Mesenteric fat pad (tissue), 1 donor: ENCODE data around the gene COPA. TPM values are rescaled to one million over a fixed set of nuclear protein-coding genes. Genes with fewer than 3 reads are reported as not detected.

Experiments
- DNase-seq: peaks from one replicate; pipeline ENCODE4 v3.0.0-alpha.2; 2020; ENCODE audit warnings: low spot score
- total RNA-seq: library from RNA; stranded (reverse); fragmentation: NEBNext Ultra II Directional; extraction: Animal tissue kit (Norgen Biotek cat#: 25700); gene quantifications from one replicate; pipeline ENCODE4 v1.2.1, GENCODE V29; 2021
- donor health status: DM: yes; HTN: yes; CAD: no.

Gene COPA
- total RNA-seq, 1 donor from 2014 or later, result 228 TPM

DNA sequence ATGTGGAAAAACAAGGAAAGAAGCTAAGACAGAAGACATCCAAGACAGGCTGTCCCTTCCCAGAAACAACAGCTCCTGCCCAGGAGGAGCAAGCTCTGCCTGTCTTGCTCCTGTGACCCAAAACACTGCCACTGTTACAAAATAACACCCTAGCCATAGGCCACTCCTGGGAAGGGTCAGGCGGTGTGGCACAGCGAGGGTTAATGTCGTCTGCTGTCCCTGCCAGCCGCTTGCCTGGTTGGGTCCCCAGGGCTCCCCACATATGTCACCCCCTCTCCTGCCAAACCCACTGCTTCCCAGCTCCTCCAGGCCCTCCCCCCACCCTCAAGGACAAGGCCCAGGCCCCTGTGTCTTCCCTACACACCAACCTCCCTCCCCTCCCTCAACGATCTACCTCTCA lies 20.0 kb upstream of the COPA start:
- no peak for DNase-seq

DNA sequence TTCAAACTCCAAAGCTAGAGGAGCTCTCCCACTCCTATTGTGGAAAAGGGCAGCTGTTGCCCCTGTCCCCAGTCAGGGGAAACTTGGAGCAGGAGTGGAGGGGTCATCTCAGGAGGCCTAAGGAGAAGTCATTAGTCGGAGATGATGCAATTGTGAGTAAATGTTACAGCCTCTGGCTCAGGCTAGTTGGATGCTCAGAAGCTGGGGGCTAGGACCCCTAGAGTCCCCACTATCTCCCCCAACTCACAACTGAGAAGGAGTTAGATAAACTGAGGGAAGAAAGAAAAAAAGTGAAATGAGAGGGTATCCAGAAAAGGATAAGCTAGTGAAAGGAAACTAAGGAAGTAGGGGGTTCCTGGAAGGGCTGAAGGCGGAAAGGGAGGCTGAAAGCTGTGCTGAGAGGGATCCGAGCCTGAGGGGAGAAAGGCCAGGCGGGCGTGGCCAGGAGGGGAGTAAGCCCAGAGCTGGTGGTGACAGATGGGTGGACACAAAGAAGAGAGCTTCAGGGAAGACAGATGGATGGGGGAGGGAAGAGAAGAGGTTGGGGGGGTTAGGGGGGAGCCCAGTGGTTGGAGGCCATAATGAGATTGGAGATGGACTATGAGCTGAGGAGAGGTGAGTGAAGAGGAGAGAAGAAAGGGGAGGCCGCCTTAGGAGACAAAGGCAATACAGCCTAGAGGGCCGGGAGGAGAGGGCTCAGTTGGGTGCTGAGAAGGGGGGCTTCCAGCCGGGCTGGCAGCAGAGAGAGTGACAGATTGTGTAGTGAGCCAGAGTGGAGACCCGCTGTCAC lies 19.3 kb upstream of the COPA start:
- DNase-seq, result no peak

DNA sequence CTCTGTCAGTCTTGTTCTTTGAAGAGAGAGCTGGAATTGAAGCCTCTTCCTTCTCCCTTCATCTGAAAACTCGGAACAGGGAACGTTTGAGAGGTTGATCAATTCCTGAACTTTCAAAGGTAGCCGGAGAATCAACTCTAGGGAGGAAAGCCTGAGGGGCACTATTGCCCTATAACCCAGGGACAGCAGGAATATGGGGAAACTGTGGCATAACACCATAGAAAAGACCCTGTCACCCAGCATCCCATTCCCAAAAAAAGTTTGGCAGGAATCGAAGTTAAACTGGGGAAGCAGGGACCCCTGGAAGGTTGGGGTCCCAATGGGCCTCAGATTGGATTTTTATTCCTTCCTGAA lies 18.7 kb upstream of the COPA start:
- no peak for DNase-seq

DNA sequence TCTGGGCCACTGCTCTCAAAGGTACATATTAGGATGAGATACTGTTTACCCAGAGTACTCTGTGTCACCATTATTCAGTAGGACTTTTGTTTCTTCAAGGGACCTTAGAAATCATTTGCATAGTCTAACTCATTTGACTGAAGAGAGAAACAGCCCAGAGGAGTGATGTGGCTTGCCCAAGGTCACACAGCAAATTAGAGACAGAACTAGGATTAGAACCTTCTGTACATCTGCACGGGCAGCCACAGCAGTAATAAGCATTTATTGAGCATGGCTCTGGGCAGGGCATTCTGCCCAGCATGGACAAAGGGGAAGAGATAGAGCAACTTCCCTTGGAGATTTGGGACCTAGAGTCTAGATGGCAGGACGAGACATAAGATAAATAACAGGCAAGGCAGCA lies 18.1 kb upstream of the COPA start:
- DNase-seq, result no peak

DNA sequence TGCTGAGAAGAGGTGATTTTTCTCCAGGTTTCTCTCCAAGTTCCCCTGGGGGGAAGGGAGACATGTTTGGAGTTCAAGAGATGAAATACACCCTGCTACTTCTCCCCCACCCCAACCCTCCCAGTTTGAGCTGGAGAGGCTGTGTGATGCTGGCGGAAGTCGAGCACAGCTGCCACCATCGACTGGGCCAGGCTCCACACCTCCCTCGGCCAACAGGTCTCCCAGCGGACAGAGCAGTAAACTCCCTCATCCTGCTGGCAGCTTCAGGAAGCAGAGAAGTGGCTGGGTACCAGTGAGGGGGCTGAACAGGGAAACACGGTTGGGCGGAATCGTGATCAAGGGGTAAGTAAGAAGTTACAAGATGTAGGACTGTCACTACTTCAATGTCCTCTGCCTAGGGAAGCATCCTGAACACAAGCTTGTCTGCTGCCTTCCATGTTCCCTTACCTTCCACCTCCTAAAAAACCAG lies 17.2 kb upstream of the COPA start:
- no peak for DNase-seq

DNA sequence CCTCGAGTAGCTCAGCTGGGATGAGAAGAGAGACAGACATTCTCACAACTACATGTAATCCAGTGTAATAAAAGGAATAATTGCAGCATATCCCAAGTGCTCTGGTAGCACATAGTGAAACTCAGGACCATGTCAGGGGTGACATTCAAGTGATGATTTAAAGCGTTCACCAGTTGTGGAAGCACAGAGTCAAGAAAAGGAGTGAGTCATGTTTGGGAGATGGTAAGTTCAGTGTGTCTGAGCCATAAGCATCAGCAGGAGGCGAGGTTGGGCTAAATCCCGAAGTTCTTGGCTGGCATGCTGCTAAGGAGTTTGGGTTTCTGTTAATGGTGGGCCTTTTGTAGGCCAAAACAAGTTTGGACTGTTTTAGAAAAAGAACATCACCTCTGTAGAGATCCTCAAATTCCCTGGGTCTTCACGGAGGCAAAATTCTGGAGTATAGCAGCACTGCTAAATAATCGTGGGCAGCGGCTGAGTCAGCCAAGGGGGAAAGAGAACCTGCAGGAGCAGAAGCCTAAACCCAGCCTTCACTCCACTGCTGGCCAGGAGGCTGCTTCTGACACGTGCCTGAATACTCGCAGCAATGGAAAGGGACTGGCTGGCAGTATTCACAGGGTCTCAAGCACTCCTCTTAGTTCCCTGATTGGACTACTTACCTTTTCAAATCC lies 16.6 kb upstream of the COPA start:
- no peak for DNase-seq

DNA sequence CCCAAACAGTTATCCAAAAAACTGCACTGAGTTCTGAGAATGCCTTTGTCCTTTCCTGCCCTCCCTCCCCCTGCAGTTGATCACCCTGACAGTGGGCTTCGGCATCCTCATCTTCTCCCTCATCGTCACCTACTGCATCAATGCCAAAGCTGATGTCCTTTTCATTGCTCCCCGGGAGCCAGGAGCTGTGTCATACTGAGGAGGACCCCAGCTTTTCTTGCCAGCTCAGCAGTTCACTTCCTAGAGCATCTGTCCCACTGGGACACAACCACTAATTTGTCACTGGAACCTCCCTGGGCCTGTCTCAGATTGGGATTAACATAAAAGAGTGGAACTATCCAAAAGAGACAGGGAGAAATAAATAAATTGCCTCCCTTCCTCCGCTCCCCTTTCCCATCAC lies 15.0 kb upstream of the COPA start:
- DNase-seq, result no peak

DNA sequence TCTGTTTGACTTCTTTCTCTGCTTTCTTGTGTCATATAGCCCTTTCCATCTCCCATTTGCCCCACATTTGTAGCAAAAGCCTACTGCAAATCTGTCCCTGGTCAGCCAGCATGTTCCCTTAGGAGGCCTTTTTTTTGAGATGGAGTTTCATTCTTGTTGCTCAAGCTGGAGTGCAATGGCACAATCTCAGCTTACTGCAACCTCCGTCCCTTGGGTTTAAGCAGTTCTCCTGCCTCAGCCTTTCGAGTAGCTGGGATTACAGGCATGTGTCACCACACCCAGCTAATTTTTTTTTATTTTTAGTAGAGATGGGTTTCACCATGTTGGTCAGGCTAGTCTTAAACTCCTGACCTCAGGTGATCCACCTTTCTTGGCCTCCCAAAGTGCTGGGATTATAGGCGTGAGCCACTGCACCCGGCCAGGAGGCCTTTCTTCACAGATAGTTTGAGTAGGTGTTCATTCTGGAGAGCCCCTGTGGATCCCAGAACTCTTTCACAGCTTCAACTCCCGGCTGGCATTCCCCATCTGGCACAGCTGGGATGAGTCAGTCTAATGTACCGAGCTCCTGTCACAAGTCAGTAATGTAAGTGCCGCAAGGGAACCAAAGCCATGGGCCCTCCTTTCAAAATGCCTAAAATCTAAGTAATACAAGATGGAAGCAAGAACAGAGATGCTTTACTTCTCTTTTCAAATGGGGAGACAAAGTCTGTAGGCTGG lies 14.4 kb upstream of the COPA start:
- DNase-seq, result no peak

DNA sequence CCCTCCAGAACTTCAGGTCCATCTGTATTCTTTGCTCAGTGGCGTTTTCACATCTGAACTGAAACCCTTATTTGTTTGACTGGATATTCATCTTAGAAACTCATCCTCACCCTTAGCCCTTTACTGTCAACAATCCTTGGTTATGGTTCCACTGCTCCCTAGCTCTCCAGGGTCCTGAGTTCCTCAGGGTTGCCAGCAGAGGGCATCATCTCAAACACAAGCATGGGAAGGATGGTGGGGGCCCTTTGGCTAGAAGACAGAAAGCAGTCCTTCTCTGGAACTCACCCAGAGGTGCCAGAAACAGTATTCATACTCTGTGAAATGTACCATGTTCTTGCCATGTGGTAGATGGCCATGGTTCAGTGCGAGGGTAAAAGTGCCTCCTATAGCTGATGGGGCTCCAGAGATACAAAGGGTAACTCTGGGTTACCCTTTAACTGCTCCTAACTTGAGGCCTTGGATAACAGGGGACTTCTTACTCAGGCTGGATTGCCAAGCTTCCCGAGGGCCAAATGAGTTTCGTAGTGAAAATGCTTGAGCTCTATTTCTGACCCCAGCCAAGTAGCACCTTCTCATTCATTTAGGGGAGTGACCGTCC lies 11.4 kb upstream of the COPA start:
- DNase-seq, result no peak

DNA sequence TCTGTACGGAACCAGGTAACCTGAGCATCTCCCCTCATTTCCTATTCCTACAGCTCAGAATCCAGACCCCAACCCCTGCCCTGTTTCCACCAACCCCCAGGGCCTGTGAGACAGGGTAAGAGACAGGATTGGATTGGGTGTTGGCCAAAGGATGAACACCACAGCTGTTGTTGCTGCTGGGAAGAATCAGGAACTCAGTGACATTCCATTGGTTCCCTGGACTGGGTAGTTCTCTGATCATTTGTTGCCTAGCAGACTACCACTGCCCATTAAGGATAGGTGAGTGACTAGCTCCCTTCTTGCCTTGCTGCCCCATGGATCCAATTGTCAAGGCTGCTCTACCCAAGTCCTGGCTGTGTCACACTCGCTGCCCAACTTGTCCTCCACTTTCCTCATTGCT lies 10.2 kb upstream of the COPA start:
- DNase-seq, result no peak

DNA sequence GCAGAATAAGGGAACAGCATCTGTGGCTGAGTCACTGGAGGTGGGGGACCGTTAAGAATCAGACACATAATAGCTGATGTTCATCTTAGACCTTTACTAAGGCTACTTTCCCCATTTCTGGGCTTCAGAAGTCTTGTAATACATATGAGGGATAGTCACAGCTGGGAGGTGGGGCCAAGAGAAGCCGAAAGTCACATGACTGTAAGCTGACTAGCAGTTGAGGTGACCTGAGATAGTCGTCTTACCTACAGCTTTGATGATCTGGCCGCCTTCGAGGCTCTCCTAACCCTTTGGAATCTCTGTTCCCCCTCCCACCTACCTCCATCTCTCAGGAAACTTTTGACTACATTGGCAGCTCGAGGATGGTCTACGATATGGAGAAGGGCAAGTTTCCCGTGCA lies 9.5 kb upstream of the COPA start:
- no peak for DNase-seq

DNA sequence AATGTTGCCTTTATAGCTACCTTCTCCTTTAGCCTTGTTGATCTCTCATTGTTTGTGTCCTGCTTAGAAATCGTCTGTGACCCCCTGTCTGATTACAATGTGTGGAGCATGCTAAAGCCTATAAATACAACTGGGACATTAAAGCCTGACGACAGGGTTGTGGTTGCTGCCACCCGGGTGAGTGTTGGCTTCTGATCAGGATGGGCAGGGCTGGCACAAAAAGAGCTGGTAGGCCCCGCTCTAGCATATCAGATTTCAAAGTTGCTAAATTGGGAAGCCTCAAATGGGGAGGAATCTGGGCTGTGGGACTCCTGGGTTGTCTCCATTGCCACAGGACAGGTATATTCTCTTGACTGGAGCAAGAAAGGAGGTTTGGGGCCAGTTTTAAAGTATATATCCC lies 8.6 kb upstream of the COPA start:
- no peak for DNase-seq

DNA sequence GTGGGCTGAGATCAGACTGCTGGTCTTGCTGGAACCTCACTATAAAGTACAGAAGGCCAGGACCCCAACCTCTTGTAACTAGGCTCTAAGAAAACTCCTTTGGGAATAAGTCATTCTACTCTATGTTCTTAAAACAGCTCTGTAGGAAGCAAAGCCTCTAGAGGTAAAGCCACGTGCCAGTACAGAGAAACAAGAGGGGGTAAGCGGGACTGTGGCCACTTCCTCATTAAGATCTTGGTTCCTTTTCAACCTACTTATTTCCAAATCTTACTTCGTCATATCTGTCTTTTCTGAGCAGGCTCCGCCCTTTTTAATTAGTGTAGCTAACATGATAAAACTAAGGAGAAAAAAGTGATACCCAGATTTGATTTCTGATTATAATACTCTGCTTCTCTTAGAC lies 3.9 kb upstream of the COPA start:
- no peak for DNase-seq

DNA sequence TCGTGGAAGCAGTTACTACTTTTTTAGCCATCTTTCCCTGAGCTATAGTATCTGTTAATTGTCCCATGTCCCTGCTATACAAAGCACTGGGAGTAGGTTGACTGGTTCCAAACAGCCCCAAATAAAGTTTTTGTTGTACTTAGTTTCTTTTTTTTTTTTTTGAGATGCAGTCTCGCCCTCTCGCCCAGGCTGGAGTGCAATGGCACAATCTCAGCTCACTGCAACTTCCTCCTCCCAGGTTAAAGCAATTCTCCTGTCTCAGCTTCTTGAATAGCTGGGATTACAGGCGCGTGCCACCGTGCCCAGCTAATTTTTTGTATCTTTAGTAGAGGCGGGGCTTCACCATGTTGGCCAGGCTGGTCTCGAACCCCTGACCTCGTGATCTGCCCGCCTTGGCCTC lies 3.4 kb upstream of the COPA start:
- no peak for DNase-seq

DNA sequence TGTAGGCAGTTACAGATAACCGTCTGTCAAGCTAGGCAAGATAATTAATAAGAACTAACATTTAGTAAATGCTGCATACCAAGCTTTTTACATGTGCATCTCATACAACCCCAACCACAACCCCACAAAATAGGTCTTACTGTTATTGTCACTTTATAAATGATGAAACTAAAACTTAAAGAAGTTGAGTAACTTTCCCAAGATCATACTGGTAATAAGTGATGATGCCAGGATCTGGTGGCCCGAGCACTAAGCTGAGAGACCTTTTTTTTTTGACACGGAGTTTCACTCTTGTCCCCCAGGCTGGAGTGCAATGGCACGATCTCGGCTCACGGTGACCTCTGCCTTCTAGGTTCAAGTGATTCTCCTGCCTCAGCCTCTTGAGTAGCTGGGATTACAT lies 1.9 kb upstream of the COPA start:
- no peak for DNase-seq

DNA sequence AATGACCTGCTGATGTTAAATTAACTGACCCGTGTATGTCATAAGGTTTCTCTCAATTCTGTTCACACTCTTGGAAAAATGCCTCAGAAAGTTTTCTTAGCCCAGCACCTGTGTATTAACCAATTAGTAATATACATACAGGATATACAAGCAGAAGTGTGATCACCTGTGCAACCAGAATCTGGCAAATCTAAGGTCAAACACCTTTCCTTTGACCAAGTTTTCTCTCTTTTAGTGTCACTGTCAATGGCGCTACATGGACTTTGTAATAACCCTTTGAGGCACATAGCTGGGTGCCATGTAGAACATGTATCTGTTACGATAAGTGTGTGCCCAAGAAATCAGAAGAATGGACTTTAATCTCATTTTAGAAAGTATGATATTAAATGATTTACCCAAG lies 1.2 kb upstream of the COPA start:
- DNase-seq, result no peak

DNA sequence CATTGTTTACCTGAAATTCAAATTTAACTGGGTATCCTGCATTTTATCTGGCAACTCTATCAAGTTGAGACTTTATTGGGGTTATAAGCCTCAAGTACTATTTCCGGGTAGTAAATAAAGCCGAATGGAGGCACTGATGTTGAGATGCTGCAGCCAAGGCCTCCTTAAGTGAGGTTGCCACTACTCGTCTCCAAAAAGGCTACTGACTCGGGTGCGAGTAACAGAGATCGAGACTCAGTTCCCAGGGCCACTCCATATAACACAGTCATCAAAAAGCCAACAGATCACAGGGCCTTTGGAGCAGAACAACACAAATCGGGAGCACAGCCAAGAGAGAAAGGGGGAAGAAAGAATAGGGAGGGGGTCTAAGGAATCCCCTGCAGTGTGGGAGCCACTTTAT lies 524 bp downstream of the COPA start:
- DNase-seq, result no peak

DNA sequence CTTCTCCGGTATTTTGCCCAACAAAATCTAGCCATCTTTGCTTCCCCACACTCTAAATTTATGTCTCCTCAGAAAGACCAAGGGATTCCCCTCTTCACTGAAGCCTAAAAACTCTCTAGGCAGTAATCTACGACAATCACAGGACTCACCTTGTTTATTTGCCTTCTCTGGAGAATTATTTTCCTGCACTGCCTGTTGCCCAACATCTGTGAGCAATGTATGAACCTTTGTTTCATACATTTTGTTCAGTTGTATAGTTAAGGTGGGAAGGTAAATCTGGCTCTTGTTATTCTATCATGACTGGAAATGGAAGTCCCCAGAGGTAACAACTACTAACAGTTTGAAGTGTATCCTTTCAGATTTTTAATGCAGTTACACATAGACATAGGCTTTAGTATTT lies 2.2 kb downstream of the COPA start:
- no peak for DNase-seq

DNA sequence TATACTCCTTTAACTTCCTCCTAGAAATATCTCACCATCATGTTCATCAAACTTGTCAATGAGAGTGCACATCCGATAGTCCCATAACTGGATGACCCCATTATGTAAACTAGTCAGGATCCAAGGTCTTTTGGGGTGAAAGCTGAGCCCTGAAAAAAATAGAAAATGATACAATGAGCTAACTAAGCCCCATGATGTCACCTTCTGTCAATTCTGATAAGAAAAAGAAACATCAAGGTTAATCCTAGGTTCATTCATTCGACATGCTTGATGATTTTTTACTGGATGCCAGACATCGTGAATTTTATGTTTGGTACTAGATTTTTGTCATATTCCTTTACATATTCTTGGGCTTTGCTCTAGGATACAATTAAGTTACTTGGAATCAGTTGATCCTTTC lies 2.9 kb downstream of the COPA start:
- DNase-seq, result no peak

DNA sequence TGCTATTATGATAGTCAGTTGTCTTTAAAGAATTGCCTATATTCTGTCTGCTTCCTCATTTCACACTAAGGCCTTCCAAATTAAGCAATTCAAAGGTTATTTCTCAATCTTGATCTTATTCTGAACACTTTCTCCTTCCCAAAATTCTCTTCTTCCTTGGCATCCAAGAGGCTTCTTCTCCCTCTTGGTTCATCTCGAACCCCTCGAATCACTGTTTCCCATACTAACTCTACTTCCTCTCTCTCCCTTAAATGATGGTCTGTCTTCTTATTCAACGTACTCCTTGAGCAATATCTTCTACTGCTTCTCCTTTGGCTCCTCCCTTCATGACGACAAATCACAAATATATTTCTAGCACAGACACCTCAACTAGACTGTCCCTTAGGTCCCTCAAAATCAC lies 4.5 kb downstream of the COPA start:
- DNase-seq, result no peak

DNA sequence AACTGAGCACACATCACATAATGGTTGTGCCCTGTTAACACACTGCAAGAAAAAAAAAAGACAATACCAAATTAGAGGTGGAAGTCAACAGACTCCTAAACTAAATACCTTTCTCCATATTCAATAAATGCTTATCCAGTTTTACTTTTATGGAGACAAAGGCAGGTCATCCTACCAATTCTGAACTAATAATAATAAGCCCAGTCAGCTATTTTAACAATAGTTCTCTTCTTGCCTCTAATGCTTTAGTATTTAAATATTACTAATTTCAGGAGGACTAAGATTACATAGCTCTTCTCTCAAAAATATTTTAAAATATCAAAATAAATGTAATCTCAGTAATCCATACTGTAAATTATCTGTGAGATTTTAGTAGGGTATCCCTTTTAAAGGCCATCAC lies 10.5 kb downstream of the COPA start:
- DNase-seq, result no peak

DNA sequence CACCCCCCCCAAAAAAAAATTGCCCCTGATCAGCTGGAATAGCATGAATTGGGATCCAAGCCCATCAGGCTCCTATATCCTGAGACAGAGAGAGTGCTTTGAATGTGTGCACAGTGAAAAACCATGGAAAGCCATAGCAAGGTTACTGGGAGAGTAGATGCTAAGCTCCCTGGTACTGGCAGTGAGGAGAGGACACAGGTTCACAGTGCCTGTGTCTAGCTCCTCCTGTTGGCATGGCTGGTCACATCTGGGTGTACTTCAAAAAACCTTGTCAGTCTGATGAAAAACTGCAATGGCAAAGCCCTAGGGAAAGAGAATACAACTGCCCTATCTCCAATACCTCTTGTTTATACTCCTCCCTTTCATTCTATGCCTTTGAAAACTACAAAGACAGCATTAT lies 12.9 kb downstream of the COPA start:
- no peak for DNase-seq
